HCT116 (cell line): ENCODE data around the gene CTIF. TPM values are rescaled to one million over a fixed set of nuclear protein-coding genes. Genes with fewer than 3 reads are reported as not detected.

Source experiments
- ATAC-seq: fragments of 200-7000 bp; cut with Tn5 transposase; 2 replicates; pipeline ENCODE4 v1.9.1; 2020; ENCODE audit warnings: mild to moderate bottlenecking, moderate library complexity
- BruUV-seq: library from RNA; stranded (reverse); fragments of 400-500 nt; replicated peaks from 2 replicates; lab custom pipeline; 2021; lab: Mats Ljungman, UMichigan
- CTCF ChIA-PET: fragments of 300-600 bp; sonication (Branson Sonifier 250); formaldehyde crosslinking; loops from one replicate; lab custom pipeline; 2021; ENCODE audit warnings: antibody characterized with exemption; lab: Charles Lee
- POLR2A ChIA-PET: fragments of 300-600, 350-600 bp; sonication (Branson Sonifier 250); formaldehyde crosslinking; loops from one replicate; lab custom pipeline; 2021; ENCODE audit warnings: antibody characterized with exemption; lab: Charles Lee
- RAD21 ChIA-PET, 2 experiments: fragments of 300-600 bp; sonication (Branson Sonifier 250); formaldehyde crosslinking; loops; one replicate each; lab custom pipeline; 2023; ENCODE audit warnings: low total read pairs in 2 of 2; ENCODE audit not compliant: uncharacterized antibody in 2 of 2, unreplicated experiment in 2 of 2, low non-redundant PET in 1 of 2; lab: Charles Lee
- DNase-seq: peaks from one replicate; pipeline ENCODE4 v3.0.0-alpha.2; 2010; ENCODE audit warnings: low read depth, low spot score
- H2AFZ ChIP-seq: fragments of 200-600 bp; shearing (Covaris generic), sonication (generic); 2 replicates; pipeline ENCODE4 v1.6.1; 2017; ENCODE audit warnings: low read depth, mixed run types, mixed read lengths, antibody characterized with exemption, low read length; ENCODE audit not compliant: poor library complexity, severe bottlenecking
- H3K27ac ChIP-seq: 2 replicates; pipeline ENCODE4 v1.5.1; 2012; ENCODE audit warnings: low read depth, low read length
- H3K27me3 ChIP-seq: fragments of 200-600 bp; sonication (generic); 2 replicates; pipeline ENCODE4 v1.6.1; 2016; ENCODE audit warnings: mixed run types, low read length, mixed read lengths; ENCODE audit not compliant: insufficient read depth
- H3K36me3 ChIP-seq, 2 experiments: fragments of 200-500 bp in 1 of 2; fragments of 200-600 bp in 1 of 2; sonication (Bioruptor generic) in 1 of 2; sonication (generic) in 1 of 2; 2 replicates each; pipeline versions ENCODE4 v1.5.1 to v1.6.1; 2014 to 2016; ENCODE audit warnings: low read length in 2 of 2, inconsistent platforms in 1 of 2, mixed read lengths in 1 of 2, mixed run types in 1 of 2; ENCODE audit not compliant: insufficient read depth in 2 of 2, control insufficient read depth in 1 of 2
- H3K4me1 ChIP-seq, 2 experiments: fragments of 200-600 bp in 1 of 2; sonication (generic) in 1 of 2; 2 replicates each; pipeline versions ENCODE4 v1.5.1 to v1.6.1; 2012 to 2017; ENCODE audit warnings: low read length in 2 of 2, inconsistent platforms in 1 of 2, mild to moderate bottlenecking in 1 of 2, mixed read lengths in 1 of 2, mixed run types in 1 of 2, moderate library complexity in 1 of 2; ENCODE audit not compliant: insufficient read depth in 2 of 2, control insufficient read depth in 1 of 2
- H3K4me2 ChIP-seq: fragments of 200-600 bp; sonication (generic); 2 replicates; pipeline ENCODE4 v1.6.1; 2017; ENCODE audit warnings: mixed run types, low read length, mixed read lengths
- H3K4me3 ChIP-seq, 2 experiments: fragments of 200-600 bp in 1 of 2; sonication (generic) in 1 of 2; replicated peaks in 1 of 2; 2 replicates each; pipeline ENCODE4 v1.5.1; 2011 to 2016; ENCODE audit warnings: low read length in 2 of 2, control low read depth in 1 of 2, low read depth in 1 of 2, mild to moderate bottlenecking in 1 of 2, mixed read lengths in 1 of 2, mixed run types in 1 of 2
- H3K79me2 ChIP-seq: fragments of 200-600 bp; sonication (generic); 2 replicates; pipeline ENCODE4 v1.6.1; 2017; ENCODE audit warnings: mild to moderate bottlenecking, mixed run types, low read length, moderate library complexity, mixed read lengths; ENCODE audit not compliant: insufficient read depth
- H3K9ac ChIP-seq: fragments of 200-600 bp; sonication (generic); 2 replicates; pipeline ENCODE4 v1.6.1; 2016; ENCODE audit warnings: low read length, mixed read lengths
- H3K9me2 ChIP-seq: fragments of 200-600 bp; sonication (generic), shearing (Covaris generic); 2 replicates; pipeline ENCODE4 v1.6.1; 2017; ENCODE audit warnings: mixed run types, mild to moderate bottlenecking, moderate library complexity; ENCODE audit not compliant: insufficient read depth
- H3K9me3 ChIP-seq, 2 experiments: fragments of 200-500 bp in 1 of 2; fragments of 200-600 bp in 1 of 2; sonication (Bioruptor generic) in 1 of 2; sonication (generic) in 1 of 2; 2 replicates each; pipeline ENCODE4 v1.6.1; 2014 to 2017; ENCODE audit warnings: low read length in 2 of 2, mixed read lengths in 2 of 2, inconsistent platforms in 1 of 2, low read depth in 1 of 2, mild to moderate bottlenecking in 1 of 2, mixed run types in 1 of 2, moderate library complexity in 1 of 2; ENCODE audit not compliant: control insufficient read depth in 1 of 2, insufficient read depth in 1 of 2
- H4K20me1 ChIP-seq: fragments of 200-600 bp; sonication (generic), shearing (Covaris generic); 2 replicates; pipeline ENCODE4 v1.6.1; 2017; ENCODE audit warnings: mixed run types, mild to moderate bottlenecking, moderate library complexity; ENCODE audit not compliant: insufficient read depth
- CEBPB ChIP-seq: IDR thresholded peaks from 2 replicates; pipeline ENCODE4 v1.6.1; 2012; ENCODE audit warnings: low read depth
- EGR1 ChIP-seq: IDR thresholded peaks from 2 replicates; pipeline ENCODE4 v1.6.1; 2012; ENCODE audit warnings: low read depth
- ELF1 ChIP-seq: IDR thresholded peaks from 2 replicates; pipeline ENCODE4 v1.6.1; 2012; ENCODE audit warnings: low read depth, borderline replicate concordance
- EZH2 ChIP-seq: fragments of 200-600 bp; sonication (generic); IDR thresholded peaks from 2 replicates; pipeline ENCODE4 v1.6.1; 2017; ENCODE audit warnings: antibody characterized with exemption, mixed run types
- FOSL1 ChIP-seq: IDR thresholded peaks from 2 replicates; pipeline ENCODE4 v1.6.1; 2012; ENCODE audit warnings: low read depth
- JUND ChIP-seq: IDR thresholded peaks from 2 replicates; pipeline ENCODE4 v1.6.1; 2012
- POLR2A ChIP-seq: IDR thresholded peaks from 2 replicates; pipeline ENCODE4 v1.7.0; 2011; ENCODE audit warnings: borderline replicate concordance; ENCODE audit not compliant: insufficient read depth, insufficient read length; ENCODE audit errors: extremely low read depth
- RAD21 ChIP-seq: IDR thresholded peaks from 2 replicates; pipeline ENCODE4 v1.6.1; 2012; ENCODE audit warnings: low read depth, mild to moderate bottlenecking
- SP1 ChIP-seq: IDR thresholded peaks from 2 replicates; pipeline ENCODE4 v1.6.1; 2012; ENCODE audit warnings: low read depth
- TCF7L2 ChIP-seq: IDR thresholded peaks from 2 replicates; pipeline ENCODE4 v1.7.0; 2011; ENCODE audit warnings: borderline replicate concordance, inconsistent platforms; ENCODE audit not compliant: insufficient read depth, insufficient read length; ENCODE audit errors: extremely low read depth
- YY1 ChIP-seq: IDR thresholded peaks from 2 replicates; pipeline ENCODE4 v1.6.1; 2011; ENCODE audit warnings: low read length, low read depth, moderate library complexity, mild to moderate bottlenecking; ENCODE audit not compliant: insufficient replicate concordance; ENCODE audit errors: extremely low read depth
- ZFX ChIP-seq: fragments of 450-650 bp; IDR thresholded peaks from 2 replicates; pipeline ENCODE4 v1.6.1; 2017
- ZNF274 ChIP-seq: fragments of 200-500 bp; sonication (Bioruptor generic); IDR thresholded peaks from 2 replicates; pipeline ENCODE4 v1.6.1; 2014; ENCODE audit warnings: mild to moderate bottlenecking, low read depth, low read length, inconsistent platforms
- intact Hi-C: fragments of 100-400 bp; cut with micrococcal nuclease; formaldehyde crosslinking; loops from 2 replicates; pipeline ENCODE4 v1.10.0; 2022
- total RNA-seq: library from RNA; stranded (reverse); gene quantifications from one replicate; pipeline ENCODE4 v1.2.1, GENCODE V29; 2021; ENCODE audit not compliant: unreplicated experiment
- TF ChIP-seq, protein P1 (sequence below): IDR thresholded peaks from 2 replicates; pipeline ENCODE4 v1.6.1; 2011; ENCODE audit warnings: mild to moderate bottlenecking, low read length, moderate library complexity; ENCODE audit not compliant: insufficient replicate concordance; ENCODE audit errors: extremely low read depth

Gene CTIF
- total RNA-seq, 1 experiment from 2014 or later = 19.7 TPM

DNA sequence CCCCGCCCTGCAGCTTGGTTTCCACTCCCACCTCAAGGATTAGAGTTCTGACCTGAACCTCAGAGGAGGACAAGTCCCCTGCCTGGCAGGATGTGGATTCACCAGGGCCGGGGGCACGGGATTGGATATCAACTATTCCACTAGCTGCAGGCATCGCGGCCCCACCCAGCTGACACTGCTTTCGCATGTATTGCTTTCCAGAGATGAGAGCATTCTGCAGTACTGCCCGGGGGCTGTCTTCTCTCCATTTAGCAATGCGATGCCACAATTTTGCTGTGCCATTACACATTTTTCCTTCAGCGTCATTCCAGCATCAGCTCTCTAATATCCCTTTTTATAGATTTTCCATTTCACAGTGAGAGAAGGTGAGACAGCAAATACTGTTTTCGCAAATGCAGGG, 42.0 kb downstream of the CTIF start:
- no peak overlapping the region for H3K4me2 ChIP-seq
- no peaks in the 10 kb centered on the region for H3K9me2 ChIP-seq
- no peaks in the 10 kb centered on the region for H3K9me3 ChIP-seq
- H3K4me1 ChIP-seq = no peaks in the 10 kb centered on the region
- CTCF ChIA-PET = no interaction called here
- H3K79me2 ChIP-seq = no peaks in the 10 kb centered on the region
- no TSS peak for BruUV-seq
- no peaks in the 10 kb centered on the region for H3K27me3 ChIP-seq
- TF ChIP-seq TCF7L2 = no peak
- TF ChIP-seq ELF1 = no peak
- TF ChIP-seq RAD21 = no peak
- TF ChIP-seq EGR1 = no peak
- TF ChIP-seq ZFX = no peak
- no peak for TF ChIP-seq SP1
- no peak for TF ChIP-seq FOSL1
- no peak for TF ChIP-seq CEBPB
- no peak for TF ChIP-seq JUND
- no peak for TF ChIP-seq YY1
- TF ChIP-seq, protein P1, sequence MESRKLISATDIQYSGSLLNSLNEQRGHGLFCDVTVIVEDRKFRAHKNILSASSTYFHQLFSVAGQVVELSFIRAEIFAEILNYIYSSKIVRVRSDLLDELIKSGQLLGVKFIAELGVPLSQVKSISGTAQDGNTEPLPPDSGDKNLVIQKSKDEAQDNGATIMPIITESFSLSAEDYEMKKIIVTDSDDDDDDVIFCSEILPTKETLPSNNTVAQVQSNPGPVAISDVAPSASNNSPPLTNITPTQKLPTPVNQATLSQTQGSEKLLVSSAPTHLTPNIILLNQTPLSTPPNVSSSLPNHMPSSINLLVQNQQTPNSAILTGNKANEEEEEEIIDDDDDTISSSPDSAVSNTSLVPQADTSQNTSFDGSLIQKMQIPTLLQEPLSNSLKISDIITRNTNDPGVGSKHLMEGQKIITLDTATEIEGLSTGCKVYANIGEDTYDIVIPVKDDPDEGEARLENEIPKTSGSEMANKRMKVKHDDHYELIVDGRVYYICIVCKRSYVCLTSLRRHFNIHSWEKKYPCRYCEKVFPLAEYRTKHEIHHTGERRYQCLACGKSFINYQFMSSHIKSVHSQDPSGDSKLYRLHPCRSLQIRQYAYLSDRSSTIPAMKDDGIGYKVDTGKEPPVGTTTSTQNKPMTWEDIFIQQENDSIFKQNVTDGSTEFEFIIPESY = no peak
- no peak for TF ChIP-seq ZNF274
- no peak for TF ChIP-seq POLR2A
- TF ChIP-seq EZH2 = no peak
- no peak overlapping the region for H3K9ac ChIP-seq
- RAD21 ChIA-PET = no interaction called here
- POLR2A ChIA-PET = no interaction called here
- no peak overlapping the region for H3K27ac ChIP-seq
- H3K36me3 ChIP-seq = no peaks in the 10 kb centered on the region
- DNase-seq = no peak
- H4K20me1 ChIP-seq = no peaks in the 10 kb centered on the region
- no peak overlapping the region for H2AFZ ChIP-seq
- no peak overlapping the region for H3K4me3 ChIP-seq
- intact Hi-C loops = no loop called here
- ATAC-seq = no peak
